ENCODE data around the gene CCDC187.
A peak's percentile ranks its signal among the peaks of the same experiment; 100 is the strongest.

Gene CCDC187

DNA sequence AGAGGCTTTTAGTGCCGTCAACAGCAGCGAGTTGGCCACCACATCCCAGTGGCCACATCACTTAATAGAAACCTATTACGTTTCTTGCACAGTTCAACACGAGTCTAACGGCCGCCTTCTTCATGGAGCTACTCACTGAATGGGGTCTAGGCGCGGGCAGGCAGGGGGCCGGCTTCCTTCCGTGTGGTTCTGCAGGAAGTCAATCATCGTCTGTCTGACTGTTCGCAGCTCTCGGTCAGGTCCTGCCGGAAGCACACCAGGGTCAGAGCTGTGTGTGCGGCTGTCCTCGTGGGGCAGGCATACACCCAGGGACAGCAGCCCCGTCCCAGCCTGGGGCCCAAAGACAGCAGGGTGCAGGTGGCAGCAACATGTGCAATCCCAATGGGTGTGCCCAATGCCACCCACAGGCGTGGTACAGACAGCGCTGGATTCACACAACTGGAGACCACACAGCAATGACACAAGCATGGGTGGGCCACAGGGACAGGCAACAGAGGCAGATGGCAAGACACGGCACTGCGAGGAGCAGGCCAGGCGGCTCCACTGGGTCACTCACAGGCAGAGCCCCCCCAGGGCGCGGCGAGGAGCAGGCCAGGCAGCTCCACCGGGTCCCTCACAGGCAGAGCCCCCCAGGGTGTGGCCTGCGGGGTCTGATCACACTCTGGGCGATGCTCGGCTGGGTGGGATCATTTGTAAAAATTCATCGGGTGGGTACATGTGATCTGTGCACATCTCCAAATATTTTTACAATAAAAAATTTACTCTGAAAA lies 79.8 kb downstream of the CCDC187 start:
- no peak for DNase-seq (ENCODE audit: low read depth)

GRCh38 chr9:136222906-136223285 lies 81.0 kb downstream of the CCDC187 start:
- DNase-seq (ENCODE audit: low read depth): no peak

DNA sequence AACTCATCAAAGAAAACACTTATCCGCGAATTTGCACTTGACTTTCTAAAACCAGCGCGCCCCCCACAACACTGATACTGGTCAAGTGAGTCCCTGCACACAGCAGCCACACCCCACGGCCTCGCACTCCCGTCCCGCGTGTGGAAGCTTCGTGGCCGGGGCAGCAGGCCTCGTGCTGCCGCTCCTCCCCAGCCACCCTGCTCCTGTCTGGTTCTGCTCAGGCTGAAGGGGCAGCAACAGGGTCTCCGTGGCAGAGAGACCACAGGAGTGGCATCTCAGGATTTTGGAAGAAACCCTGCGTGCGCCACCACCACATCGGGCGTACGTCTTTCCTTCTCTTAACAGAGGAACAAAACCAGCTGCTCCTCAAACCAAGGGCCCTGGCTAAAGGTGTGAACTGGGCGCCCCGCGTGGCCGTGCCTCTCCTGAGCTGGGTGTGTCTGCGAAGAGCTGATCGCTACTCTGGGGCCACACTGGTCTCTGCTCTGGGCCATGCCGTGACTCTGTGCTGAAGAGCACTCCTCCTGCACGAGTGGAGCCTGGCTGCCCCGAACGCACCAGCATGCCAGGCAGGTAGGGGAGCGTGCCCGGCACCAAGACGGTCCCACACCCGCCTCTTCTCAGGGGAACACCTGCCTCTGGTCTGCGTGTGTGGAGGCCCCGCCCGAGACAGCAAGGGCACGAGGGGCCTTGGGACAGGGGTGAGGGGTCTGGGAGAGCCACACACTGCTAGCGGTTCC lies 81.6 kb downstream of the CCDC187 start:
- no peak for DNase-seq (ENCODE audit: low read depth)

GRCh38 chr9:136220017-136220729 lies 83.7 kb downstream of the CCDC187 start:
- peak; percentile 19 for DNase-seq (ENCODE audit: low read depth)

DNA sequence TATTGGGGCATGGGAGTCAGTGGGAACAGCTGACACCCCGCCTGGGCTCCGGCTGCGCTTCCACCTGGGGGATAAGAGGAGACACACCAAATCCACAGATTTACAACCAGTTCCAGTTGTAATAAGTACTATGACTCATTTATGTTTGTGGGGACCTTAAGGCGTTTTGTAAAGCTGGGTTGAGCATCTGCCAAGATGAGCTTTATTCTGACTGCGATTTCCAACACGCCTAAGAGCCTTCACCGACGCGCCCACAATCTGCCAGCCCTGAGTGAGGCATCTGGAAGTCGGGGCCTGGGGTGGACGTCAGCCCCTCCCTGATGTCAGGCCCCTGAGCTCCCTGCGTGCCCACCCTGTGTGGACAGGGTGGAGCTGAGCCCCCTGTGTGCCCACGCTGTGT lies 84.6 kb downstream of the CCDC187 start:
- DNase-seq (ENCODE audit: low read depth): no peak

GRCh38 chr9:136218673-136219072 lies 85.2 kb downstream of the CCDC187 start:
- no peak for DNase-seq (ENCODE audit: low read depth)

DNA sequence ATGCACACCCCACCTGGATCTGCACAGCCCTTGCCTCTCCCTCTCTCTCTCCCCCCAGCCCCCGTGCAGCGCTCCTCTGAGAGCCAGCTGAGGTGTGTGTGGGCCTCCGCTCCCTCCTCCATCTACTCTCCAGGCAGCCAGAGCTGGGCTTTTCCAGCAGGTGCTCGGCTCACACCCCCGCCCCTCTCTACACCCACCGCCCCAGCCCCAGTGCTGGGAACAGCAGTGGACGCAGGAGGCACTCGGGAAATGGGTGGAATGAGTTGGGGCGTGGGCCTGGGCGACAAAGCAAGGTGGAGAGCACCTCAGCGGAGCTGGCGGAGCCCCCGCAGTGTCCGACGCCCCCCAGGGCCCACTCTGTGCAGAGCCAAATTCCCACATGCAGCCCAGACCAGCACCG lies 85.6 kb downstream of the CCDC187 start:
- no peak for DNase-seq (ENCODE audit: low read depth)

- no peak for DNase-seq (ENCODE audit: low read depth)
Measured at GRCh38 chr9:136216541-136217244, 87.2 kb downstream of the CCDC187 start.

DNA sequence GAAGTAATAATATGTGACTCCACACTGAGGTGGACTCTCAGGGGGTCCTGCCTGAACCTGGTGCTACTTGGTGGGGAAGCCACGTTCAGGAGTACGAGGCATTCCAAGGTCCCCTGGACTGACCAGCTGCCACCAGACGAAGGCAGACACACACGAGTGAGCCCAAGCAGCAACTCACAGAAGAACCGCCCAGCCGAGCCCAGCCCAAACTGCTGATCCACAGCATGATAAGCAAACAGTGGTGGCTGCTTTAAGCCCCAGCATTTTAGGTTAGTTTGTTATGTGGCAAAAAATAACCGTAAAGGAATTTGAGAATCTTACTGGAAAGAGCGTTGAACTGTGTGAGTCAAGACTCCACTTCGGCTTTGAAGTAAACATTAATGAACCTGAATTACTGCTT lies 90.2 kb downstream of the CCDC187 start:
- no peak for DNase-seq (ENCODE audit: low read depth)

DNA sequence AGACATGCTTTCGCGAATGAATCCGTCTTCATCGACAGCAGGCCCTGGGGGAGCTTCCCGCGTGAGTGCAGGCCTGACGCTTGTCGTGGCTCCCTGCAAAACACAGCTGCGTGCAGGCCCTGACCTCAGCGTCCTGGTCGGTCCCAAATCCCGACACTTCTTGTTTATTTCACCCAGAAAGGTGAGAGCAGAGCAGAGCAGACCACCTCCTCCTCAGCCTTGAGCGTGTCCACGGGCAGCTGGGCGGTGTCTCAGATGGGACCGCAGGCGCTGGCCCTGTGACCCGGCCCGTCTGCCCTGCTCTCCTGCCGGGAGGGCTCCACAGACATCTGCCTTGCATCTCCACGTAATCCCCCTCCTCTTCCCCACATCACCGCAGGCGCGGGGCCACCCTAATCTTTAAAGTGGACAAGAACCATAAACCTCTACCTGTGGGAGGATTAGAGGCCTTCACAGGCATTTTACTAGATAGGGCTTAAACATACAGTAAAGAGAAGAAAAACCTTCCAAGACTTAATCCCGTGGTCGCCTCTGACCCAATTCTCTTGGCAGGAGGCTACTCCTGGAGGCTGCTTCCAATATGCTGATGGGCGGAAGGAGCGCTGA lies 91.4 kb downstream of the CCDC187 start:
- no peak for DNase-seq (ENCODE audit: low read depth)

DNA sequence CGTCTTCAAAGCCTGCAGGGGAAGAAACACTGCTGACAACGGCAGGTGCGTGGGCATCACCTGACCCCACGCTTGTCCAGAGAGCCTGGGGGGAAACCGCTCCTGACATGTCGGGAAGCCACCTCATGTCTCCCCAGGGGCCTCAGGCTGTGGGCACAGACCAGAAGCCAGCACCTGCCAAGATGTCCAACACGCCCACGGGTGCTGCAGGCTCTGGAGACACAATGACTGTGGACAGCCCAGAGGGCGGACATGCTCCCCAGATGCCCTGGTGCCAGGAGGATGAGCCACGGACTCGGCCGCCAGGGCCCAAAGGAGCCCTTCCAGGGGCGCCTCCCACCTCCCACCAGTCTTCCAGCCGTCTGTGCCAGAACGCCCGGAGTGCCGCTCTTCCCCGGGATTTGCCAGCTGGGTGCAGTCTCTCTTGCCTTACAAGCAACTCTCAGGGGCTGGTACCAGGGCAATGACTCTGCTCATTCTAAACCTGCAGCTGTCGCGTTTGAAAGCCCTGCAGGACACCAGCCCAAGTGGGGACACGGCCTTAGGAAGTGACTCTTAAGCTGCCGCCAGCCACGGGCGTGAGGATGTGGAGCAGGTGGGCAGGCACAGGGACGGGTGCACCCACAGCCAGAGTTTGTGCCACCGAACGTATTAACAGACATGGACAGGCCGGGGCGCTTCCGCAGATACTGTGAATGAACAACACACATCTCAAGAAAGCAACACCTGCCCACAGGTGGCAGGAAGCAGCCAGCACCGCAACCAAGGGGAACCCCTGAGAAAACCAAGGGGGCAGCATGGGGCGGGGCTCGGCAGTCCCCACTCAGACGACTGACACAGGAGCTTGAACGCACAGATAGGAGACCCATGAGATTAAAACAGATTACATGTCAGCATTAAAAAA lies 92.2 kb downstream of the CCDC187 start:
- DNase-seq (ENCODE audit: low read depth): no peak

GRCh38 chr9:136211006-136211405 lies 92.9 kb downstream of the CCDC187 start:
- no peak for DNase-seq (ENCODE audit: low read depth)

- DNase-seq (ENCODE audit: low read depth): no peak
Measured at GRCh38 chr9:136210276-136210675, 93.6 kb downstream of the CCDC187 start.

- no peak for DNase-seq (ENCODE audit: low read depth)
Measured at GRCh38 chr9:136209786-136210185, 94.1 kb downstream of the CCDC187 start.

DNA sequence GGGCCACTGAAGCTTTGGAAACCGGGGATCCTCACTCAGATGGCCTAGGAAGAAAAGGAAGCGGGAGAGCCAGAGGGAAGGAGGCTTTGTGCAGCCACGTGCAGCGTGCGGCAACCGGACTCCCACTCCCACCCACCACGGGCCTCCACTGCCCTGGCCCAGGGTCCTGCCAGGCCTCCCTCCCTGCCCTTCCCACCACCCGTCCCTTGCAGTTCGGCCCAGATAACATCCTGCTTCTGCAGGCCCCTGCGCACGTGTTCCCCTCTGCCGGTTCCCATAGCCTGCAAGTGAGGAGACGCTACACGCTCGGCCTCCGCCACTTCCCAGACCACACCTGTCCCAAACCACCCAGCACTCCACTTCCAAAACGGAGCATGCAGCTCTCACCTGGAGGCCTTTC lies 94.7 kb downstream of the CCDC187 start:
- DNase-seq (ENCODE audit: low read depth): no peak

- DNase-seq (ENCODE audit: low read depth): no peak
Measured at GRCh38 chr9:136208675-136209074, 95.2 kb downstream of the CCDC187 start.

DNA sequence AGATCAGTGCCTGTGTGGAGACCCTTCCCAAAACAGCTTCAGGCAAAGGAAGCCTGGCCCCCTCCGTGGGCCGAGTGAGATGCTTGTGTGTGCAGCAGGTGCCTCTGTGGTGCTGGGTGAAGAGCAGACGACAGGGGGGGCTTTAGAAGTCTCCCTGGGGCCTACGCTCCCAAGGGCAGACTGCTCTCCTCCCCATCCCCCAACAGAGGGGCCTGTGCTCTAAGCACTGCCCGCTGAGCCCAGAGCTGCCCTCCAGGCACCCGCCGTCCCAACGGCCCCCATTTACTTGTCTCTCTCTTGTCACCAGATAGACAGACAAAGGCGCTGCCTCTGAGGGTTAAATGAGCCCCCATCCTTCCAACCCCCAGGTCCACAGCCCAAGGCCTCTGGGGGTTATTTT lies 96.3 kb downstream of the CCDC187 start:
- no peak for DNase-seq (ENCODE audit: low read depth)

DNA sequence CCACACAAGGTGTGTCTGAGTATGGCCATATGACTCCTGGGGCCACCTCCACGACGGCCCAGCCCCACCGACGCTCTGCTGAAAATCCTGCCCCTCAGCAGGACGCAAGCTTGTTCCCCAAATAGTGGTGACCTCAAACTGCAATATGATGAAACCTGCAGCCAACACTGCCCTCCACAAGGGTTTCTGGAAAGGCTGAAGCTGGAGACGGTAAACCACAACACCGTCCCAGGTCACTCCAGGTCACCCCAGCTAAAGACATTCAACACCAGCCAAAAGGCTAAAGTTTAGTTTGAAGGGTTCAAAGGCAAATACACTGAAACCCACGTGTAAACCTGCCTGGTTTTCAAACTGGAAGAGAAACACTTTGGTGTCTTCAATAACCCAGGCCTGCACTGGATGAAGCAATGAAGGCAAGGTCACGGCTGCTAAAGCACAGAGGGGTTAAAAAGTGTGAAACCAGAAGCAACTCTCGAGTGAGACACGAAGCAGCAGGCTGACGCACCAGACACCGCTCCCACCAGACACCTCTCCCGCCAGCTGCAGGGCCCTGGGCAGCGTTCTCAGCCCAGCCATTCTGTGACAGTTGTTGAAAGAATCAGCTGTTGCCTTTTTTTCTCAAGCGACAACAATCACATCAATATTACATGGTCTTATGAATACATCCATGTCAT lies 97.2 kb downstream of the CCDC187 start:
- DNase-seq (ENCODE audit: low read depth): no peak

DNA sequence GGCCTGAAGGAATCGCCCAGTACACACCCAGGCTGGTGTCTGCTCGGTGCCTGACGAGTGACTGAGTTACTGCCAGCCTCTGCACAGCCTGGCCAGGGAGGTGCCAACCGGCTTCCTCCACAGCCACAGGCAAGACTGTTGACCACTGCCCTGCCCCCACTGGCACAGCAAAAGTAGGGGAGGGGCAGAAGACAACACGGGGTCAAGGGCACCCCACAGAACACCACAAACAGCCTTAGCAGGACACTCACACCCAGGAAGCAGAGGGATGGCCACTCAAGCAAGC lies 98.2 kb downstream of the CCDC187 start:
- no peak for DNase-seq (ENCODE audit: low read depth)

GRCh38 chr9:136204838-136205706 lies 98.8 kb downstream of the CCDC187 start, which contains the start of gene LHX3:
Gene LHX3, minus strand, starts transcription at chr9:136205128. Its CDS starts 116 bp downstream, at chr9:136205012.
- no peak for DNase-seq (ENCODE audit: low read depth)

Data from activated T-helper 9 cell treated with anti-CD3 and anti-CD28 coated beads, Interleukin-2, amount 50 U/mL, for 16 hours (primary cell).